HPDE6-E6E7 (cell line): ENCODE measurements around the gene MSX1.
"Not testable (repeated sequence)": the region's sequence is repeated elsewhere in the genome, so short reads cannot be mapped to it uniquely, and the experiment has no call there.

ENCODE experiments used
- DNase-seq: peaks from one replicate; pipeline ENCODE4 v3.0.0; 2011; ENCODE audit warnings: missing footprints; ENCODE audit errors: extremely low spot score

The MSX1 gene

DNA sequence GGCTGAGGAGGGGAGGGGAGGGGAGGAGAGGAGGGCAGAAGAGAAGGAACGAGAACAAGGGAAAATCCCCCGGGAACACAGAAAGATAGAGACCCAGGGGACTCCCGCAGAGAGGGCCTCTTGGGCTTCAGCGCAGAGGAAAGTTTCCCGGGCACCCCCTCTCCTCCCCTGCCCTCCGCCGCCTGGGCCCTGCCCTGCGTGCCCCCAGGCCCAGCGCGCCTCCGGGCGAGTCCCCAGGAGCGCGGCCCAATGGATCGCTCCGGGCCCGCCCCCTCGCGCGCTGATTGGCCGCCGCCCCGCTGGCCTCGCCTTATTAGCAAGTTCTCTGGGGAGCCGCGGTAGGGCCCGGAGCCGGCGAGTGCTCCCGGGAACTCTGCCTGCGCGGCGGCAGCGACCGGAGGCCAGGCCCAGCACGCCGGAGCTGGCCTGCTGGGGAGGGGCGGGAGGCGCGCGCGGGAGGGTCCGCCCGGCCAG is at the start of gene MSX1:
MSX1 (plus strand) TSS at position 341 of the 474 bp plus-strand sequence. CDS start 235 bp downstream, outside the sequence.
- no peak for DNase-seq

DNA sequence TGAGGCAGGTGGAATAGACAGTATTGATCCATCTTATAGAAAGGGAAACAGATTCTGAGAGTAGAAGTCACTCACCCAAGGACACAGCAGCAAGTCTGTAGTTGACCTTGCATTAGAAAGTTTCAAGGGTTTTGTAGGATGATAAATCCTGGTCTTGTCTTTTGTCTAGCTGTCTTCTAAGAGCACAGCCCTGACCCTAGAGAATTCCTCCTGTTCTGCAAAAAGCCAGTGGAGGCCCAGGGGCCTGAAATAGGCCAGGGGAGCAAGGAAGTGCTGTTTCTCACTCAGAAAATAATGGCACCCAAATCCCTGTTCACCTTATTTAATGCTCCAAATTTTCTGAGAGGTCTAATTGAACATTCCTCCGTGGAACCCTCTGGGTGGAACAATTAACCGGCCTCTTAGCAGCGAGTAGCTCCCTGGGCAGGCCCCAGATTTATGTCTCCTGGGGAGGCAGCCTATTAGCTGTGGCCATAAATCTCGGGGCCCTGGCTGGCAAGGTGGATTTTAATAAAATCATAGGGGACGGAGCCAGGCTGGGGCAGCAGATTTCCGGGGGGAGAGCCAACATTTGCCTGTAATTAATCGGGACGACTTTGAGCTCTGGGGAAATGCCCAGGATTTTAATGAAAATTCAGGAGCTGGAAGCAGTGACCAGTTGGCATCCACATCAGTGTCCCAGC is 49.2 kb upstream of the MSX1 start:
- DNase-seq: no peak

DNA sequence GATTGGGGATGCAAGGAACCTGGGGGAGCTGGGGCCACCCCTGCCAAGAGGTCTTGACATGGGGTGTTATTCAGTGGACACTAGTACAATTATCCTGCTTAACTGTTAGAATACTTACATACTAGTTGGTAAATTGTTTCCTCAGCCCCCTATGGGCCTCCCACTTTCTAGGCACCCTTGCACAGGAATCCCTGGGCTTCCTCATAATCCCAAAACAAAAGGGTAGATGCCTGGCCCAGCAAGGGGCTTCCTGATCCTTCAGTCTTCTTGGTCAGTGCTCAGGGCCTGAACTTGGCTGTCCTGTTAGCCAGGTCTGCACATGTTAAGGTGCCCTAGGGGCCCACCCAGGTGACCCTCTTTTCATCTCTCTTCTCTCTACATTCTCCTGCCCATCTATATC is 48.7 kb upstream of the MSX1 start:
- no peak for DNase-seq

DNA sequence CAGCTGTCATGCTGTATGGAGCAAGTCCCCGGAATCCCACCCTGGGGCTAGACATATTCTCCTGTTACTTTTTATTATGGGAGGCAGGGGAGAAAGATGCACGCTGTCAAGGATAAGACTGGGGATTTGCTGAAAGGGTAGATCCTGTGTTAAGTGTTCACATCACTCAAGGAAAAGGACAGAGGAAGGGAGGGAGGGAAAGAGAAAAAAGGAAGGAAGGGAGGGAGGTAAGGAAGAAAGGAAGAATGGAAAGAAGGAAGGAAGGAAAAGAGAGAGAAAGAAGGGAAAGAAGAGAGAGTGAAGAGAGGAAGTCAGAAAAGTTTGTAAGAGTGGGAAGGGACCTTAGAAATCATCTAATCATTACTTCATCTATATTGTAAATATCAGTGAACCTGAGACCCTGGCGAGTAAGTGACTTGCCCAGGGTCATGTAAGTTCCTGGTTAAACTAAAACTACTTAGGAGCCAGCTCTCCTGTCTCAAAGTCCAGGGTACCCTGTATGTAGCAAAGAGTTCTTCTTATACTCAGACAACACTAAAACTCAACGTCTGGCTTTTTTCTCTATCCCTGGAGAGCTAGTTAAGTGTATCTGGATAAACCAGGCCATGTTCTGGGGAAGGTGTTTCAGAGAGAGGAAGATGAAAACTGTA is 47.2 kb upstream of the MSX1 start:
- no peak for DNase-seq

- DNase-seq: no peak
Measured at GRCh38 chr4:4818415-4819212, 40.9 kb upstream of the MSX1 start.

DNA sequence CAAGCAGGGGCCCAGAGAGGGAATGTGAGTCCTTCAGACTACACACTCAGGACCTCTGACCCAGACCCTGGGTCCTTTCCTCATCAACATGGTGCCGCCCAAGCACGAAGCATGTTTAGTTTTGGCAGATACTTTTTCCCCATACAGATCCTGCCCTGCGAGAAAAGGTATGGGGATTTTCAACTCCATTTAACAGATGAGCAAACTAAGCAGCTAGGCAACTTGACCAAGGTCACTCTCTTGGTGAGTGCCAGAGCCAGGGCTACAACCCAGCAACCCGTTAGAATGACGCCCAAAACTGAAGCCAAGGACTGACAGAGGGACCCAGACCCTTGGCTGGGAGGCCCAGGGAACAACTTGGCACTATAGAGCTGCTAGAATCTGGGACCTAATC is 40.3 kb upstream of the MSX1 start:
- DNase-seq: no peak

GRCh38 chr4:4820261-4820660 is 39.2 kb upstream of the MSX1 start:
- no peak for DNase-seq

DNA sequence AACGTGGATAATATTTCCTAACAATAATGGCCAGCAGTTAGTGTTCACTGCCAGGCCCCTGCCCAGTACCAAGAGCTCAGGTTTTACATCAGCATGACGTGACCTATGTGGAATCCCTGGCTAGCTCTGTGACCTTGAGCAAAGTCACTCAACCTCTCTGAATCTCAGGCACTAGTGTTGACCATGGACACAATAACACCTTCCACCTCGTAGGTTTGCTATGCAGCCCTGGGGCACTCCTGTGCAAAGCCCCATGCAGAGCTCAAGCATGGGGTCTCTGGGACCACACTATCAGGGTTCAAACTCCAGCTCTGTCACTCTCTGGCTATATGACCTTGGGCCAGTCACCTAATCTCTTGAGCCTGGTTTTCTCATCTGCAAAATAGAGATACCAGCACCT is 38.7 kb upstream of the MSX1 start:
- no peak for DNase-seq

- DNase-seq: no peak
Measured at GRCh38 chr4:4821577-4821976, 37.9 kb upstream of the MSX1 start.

GRCh38 chr4:4822286-4822685 is 37.2 kb upstream of the MSX1 start:
- DNase-seq: not testable (repeated sequence)

DNA sequence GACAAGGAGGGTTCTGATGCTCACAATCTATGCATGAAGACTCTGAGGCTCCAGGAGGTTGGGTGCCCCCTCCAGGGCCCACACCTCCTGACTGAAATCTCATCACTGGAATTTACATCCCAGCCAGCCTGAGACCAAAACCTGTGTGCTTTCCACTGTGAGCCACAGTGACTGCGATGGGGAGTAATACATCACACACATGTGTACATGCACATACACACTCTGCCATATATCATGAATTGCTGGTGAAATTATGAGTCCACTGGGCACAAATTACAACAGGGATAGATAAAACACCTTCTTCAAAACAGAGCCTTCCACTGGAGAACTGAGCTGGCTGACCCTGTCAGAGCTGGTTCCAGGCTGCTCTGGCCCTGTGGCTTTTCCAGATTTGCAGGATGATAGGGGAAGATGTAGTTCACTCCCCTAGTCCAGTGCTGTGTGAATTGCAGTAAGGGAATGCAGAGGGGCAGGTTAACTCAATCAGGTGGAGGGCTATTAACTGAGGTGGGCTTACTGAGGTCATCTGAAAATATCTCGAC is 35.8 kb upstream of the MSX1 start:
- no peak for DNase-seq

DNA sequence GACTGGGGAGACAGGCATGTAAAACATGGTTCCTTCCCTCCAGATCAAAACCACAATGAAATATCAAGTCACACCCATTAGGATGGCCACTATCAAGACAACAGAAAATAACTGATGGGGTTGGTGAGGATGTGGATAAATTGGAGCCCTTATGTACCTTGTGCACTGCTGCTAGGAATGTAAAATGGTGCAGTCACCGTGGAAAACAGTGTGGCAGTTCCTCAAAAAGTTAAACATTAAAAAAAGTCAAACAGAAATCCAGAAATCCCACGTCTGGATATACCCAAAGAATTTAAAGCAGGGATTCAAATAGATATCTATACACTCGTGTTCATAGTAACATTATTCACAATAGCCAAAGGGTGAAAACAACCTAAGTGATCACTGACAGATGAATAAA is 35.2 kb upstream of the MSX1 start:
- DNase-seq: no peak

GRCh38 chr4:4825431-4825830 is 34.0 kb upstream of the MSX1 start:
- no peak for DNase-seq

DNA sequence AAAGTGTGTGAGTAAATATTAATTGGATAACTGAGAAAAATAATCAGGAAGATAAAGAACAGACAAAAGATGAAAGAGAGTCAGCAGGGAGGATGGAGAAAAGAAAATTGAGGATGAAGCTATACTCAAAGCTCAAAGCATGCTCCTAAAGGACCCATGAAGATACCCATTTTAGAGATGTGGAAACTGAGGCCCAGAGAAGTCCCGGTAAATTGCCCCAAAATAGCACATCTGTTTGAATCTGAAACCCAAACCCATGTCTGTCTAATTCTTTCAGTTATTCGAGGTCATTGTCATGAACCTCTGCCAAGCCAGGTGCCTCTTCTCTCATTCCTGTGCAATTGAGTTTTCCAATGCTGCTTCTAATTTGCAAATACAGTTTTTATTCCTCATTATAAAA is 29.6 kb upstream of the MSX1 start:
- no peak for DNase-seq

- no peak for DNase-seq
Measured at GRCh38 chr4:4831266-4831665, 28.2 kb upstream of the MSX1 start.

- no peak for DNase-seq
Measured at GRCh38 chr4:4831825-4832224, 27.6 kb upstream of the MSX1 start.

DNA sequence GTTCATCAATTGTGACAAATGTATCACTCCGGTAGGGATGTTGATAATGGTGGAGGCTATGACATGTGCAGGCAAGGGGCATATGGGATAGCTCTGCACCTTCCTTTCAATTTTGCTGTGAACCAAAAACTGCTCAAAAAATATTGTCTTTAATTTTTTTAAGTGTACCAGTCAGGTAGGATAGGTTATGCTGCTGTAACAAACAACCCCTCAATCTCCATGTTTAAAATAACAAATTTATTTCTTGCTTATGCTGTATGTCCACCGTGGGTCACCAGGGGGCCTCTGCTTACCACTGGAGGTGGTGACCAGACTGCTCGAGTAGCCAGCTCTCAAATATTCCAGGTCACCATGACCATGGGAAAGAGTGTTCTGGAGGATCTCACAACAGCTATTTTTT is 23.4 kb upstream of the MSX1 start:
- DNase-seq: no peak

DNA sequence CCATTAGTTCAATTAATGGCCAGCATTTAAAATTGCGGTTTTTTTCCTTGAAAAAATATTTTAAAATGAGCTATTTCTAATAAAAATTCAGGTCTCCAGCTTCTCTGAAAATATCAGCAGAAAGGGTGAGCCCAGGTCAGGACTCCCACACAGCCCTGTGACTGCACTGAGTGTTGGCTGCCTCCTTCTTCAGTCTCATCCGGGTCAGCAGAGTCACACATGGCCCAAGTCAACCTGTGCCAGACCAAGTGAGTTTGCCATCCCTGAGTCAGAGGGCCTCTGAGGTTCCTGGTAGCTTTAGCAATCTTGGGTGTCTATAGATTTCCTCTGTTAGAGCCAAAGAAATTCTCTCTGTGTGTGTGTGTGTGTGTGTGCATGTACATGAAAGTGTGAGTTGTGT is 22.1 kb upstream of the MSX1 start:
- no peak for DNase-seq

- DNase-seq: no peak
Measured at GRCh38 chr4:4838051-4838935, 21.2 kb upstream of the MSX1 start.

GRCh38 chr4:4838936-4839810 is 20.3 kb upstream of the MSX1 start:
- DNase-seq: no peak
